Measurements from ENCODE around the gene COG7. TPM values are rescaled to one million over a fixed set of nuclear protein-coding genes. Genes with fewer than 3 reads are reported as not detected.
A peak's percentile ranks its signal among the peaks of the same experiment; 100 is the strongest.
"Not testable (repeated sequence)": the region's sequence is repeated elsewhere in the genome, so short reads cannot be mapped to it uniquely, and the experiment has no call there.

COG7 gene
- total RNA-seq, 1 experiment from 2014 or later, result 22.6 TPM

DNA sequence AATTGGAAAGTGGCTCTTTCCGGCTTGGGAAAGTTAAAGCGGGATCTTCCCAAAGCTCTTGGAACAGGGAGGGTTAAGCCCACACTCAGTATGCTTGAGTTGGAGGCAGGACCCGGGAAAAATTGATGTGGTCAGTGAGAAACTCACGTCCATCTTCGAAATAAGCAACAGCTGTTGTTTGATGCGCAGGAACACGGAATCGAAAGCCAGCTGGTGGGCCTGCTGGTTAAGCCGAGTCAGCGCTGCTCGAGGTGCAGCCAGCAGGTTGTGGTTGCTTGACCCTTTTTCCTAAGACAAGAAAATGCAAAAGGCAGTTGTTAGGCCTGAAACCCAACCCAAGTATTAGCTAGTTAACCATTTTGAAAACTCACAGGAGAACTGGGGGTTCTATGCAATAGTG, 49.4 kb downstream of the COG7 start:
- ATAC-seq (no peak), DNase-seq (ENCODE audit: low spot score) (no peak)
- peaks cover 33% of the 10 kb centered on the region for H3K4me1 Mint-ChIP-seq
- no peaks in the 10 kb centered on the region for H3K27me3 Mint-ChIP-seq (ENCODE audit: low read depth)
- TF ChIP-seq, protein P1, sequence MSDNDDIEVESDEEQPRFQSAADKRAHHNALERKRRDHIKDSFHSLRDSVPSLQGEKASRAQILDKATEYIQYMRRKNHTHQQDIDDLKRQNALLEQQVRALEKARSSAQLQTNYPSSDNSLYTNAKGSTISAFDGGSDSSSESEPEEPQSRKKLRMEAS (CRISPR knock-in tag; IDR thresholded peaks at IDR 0.05), result no peak
- TF ChIP-seq, protein P2, sequence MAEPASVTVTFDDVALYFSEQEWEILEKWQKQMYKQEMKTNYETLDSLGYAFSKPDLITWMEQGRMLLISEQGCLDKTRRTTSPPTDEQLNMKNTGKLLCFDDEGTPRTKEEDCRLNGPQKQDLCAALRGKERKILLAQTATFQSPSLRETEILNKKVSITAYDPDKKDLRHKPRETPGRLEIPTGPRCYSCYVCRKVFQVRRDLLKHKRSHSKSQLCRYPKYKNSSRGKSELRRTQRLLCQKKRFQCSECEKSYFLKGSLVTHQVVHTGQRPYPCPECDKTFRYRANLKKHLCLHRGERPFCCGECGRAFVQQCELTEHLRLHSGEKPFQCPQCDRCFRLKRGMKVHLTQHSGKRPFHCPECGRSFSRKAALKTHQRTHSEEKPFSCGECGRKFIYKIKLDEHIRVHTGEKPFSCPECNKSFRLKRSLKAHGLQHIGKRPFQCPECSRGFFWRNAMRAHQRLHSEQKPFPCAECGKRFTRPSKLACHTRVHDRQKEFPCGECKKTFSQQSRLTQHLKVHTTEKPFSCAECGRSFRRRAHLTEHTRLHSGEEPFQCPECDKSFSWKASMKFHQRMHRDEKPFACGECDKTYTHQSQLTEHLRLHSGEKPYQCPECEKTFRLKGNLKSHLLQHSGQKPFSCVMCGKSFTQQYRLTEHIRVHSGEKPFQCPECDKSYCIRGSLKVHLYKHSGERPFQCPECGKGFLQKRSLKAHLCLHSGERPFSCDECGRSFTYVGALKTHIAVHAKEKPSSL (CRISPR knock-in tag; conservative IDR thresholded peaks at IDR 0.05), result no peak
- TF ChIP-seq ZNF671 (CRISPR knock-in tag; IDR thresholded peaks at IDR 0.05) (no peak), SMAD4 (CRISPR knock-in tag; IDR thresholded peaks at IDR 0.05) (no peak)
- TF ChIP-seq, protein P3, sequence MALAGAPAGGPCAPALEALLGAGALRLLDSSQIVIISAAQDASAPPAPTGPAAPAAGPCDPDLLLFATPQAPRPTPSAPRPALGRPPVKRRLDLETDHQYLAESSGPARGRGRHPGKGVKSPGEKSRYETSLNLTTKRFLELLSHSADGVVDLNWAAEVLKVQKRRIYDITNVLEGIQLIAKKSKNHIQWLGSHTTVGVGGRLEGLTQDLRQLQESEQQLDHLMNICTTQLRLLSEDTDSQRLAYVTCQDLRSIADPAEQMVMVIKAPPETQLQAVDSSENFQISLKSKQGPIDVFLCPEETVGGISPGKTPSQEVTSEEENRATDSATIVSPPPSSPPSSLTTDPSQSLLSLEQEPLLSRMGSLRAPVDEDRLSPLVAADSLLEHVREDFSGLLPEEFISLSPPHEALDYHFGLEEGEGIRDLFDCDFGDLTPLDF (CRISPR knock-in tag; IDR thresholded peaks at IDR 0.05), result no peak
- POLR2A ChIA-PET, result no interaction called here
- H3K9me3 Mint-ChIP-seq, result no peaks in the 10 kb centered on the region
- H3K4me3 Mint-ChIP-seq, result no peak overlapping the region
- CTCF ChIA-PET, result interaction anchor here (2.7 kb wide), 1 partner anchor 32 kb away, joined by 11 read pairs; no protein-coding TSS in a partner anchor
- no peak overlapping the region for H3K27ac Mint-ChIP-seq
- H3K36me3 Mint-ChIP-seq, result peaks cover 37% of the 10 kb centered on the region

DNA sequence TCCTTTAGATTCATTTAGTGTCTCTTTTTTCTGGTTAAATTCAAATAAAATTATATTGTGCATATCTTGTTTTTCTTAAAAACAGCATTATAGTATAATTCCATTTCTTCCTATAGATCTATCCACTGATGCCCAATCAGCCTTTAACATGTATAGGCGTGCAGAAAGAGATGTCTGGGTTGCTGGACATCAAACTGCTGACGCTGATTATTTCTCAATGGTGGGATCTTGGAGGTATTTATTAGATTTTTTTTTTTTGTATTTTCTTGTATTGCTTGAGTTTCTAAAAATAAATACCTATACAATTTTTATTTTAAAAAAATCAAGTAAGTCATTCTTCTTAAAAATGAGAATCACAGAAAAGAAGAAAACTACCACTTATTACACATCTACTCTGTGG, 50.9 kb downstream of the COG7 start:
- peaks cover 33% of the 10 kb centered on the region for H3K4me1 Mint-ChIP-seq
- no peaks in the 10 kb centered on the region for H3K9me3 Mint-ChIP-seq
- H3K27ac Mint-ChIP-seq, result no peak overlapping the region
- no peak for ATAC-seq
- TF ChIP-seq FOXJ3 (CRISPR knock-in tag; IDR thresholded peaks at IDR 0.05; ENCODE audit: borderline replicate concordance) (no peak), KAT7 (CRISPR knock-in tag; IDR thresholded peaks at IDR 0.05; ENCODE audit: borderline replicate concordance) (no peak)
- ChIA-PET POLR2A (no interaction called here), CTCF (interaction anchor here (2.2 kb wide), 1 partner anchor 34 kb away, joined by 11 read pairs; no protein-coding TSS in a partner anchor)
- no peaks in the 10 kb centered on the region for H3K27me3 Mint-ChIP-seq (ENCODE audit: low read depth)
- H3K4me3 Mint-ChIP-seq, result no peak overlapping the region
- DNase-seq (ENCODE audit: low spot score), result no peak
- peaks cover 43% of the 10 kb centered on the region for H3K36me3 Mint-ChIP-seq

DNA sequence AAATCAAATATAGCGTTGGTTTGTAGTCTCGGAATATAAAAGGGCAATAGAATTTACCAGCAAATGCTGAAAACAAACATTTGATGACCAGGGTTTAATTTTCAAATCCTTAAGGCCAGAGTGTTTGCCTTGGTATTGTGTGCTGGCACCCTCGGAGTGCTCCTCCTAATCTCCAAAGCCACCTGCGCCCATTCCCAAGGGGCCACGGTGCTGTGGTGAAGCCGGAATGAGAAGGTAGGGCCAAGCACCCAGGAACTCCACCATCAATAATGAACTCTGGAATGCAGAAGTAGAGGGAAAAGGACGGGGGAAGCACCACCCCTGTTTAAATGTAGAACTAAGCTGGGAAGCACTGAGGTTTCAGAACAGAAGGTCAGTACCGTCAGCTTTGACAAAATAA, 51.9 kb downstream of the COG7 start:
- TF ChIP-seq ELF4 (CRISPR knock-in tag; IDR thresholded peaks at IDR 0.05; ENCODE audit: low read depth) (no peak), ZNF281 (CRISPR knock-in tag; IDR thresholded peaks at IDR 0.05) (no peak), GRHL2 (CRISPR knock-in tag; IDR thresholded peaks at IDR 0.05; ENCODE audit: insufficient replicate concordance, severe bottlenecking) (no peak), TEAD4 (CRISPR knock-in tag; IDR thresholded peaks at IDR 0.05) (no peak), ZNF121 (CRISPR knock-in tag; IDR thresholded peaks at IDR 0.05) (no peak), ZNF138 (CRISPR knock-in tag; conservative IDR thresholded peaks at IDR 0.05) (no peak), FOXP1 (CRISPR knock-in tag; IDR thresholded peaks at IDR 0.05; ENCODE audit: borderline replicate concordance) (no peak), AR (CRISPR knock-in tag; IDR thresholded peaks at IDR 0.05) (no peak)
- Mint-ChIP-seq H3K9me3 (no peaks in the 10 kb centered on the region), H3K27me3 (ENCODE audit: low read depth) (no peaks in the 10 kb centered on the region), H3K36me3 (peaks cover 39% of the 10 kb centered on the region), H3K27ac (no peak overlapping the region), H3K4me1 (peaks cover 33% of the 10 kb centered on the region), H3K4me3 (no peak overlapping the region)
- ChIA-PET CTCF (interaction anchor here (0.7 to 2.2 kb wide), 2 partner anchors 35 to 219 kb away, joined by 3 to 11 read pairs; no protein-coding TSS in a partner anchor), POLR2A (no interaction called here)
- DNase-seq (ENCODE audit: low spot score), result no peak
- no peak for ATAC-seq

DNA sequence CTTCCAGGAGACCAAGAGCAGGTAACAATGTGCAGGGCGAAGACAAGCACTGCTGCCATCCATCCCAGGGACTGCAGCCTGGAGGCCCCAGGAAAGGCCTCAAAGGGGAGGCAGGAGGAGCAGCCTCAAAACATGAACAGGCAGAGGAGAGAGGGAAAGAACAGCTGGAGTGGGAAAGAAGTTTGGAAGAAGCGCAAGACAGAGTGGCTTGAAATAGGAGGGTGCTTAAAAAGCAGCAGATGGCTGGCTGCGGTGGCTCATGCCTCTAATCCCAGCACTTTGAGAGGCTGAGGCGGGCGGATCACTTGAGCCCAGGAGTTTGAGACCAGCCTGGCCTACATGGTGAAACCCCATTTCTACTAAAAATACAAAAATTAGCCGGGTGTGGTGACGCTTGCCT, 52.5 kb downstream of the COG7 start:
- DNase-seq (ENCODE audit: low spot score); H3K9me3 Mint-ChIP-seq; H3K27me3 Mint-ChIP-seq (ENCODE audit: low read depth); ATAC-seq: not testable (repeated sequence)
- POLR2A ChIA-PET, result interaction anchor here (1.5 kb wide), 1 partner anchor 20 kb away, joined by 4 read pairs; no protein-coding TSS in a partner anchor
- peaks cover 36% of the 10 kb centered on the region for H3K36me3 Mint-ChIP-seq
- peak overlapping the region; percentile 48 for H3K4me3 Mint-ChIP-seq
- CTCF ChIA-PET, result interaction anchor here (1.7 to 2.2 kb wide), 2 partner anchors 35 to 36 kb away, joined by 11 to 40 read pairs; no protein-coding TSS in a partner anchor
- H3K4me1 Mint-ChIP-seq, result peaks cover 33% of the 10 kb centered on the region
- peak overlapping the region; percentile 70 for H3K27ac Mint-ChIP-seq
